Upper lobe of left lung (tissue), 6 donors: ENCODE results near the gene TPO. TPM values are rescaled to one million over a fixed set of nuclear protein-coding genes. Genes with fewer than 3 reads are reported as not detected.

Source experiments
- ATAC-seq, 2 donors: fragments of 200-7000 bp; cut with Tn5 transposase; one replicate each; pipeline ENCODE4 v1.9.1; 2022; ENCODE audit warnings: mild to moderate bottlenecking in 2 of 2, moderate library complexity in 2 of 2; ENCODE audit not compliant: low FRiP score in 2 of 2
- DNase-seq, 2 donors: peaks; one replicate each; pipeline ENCODE4 v3.0.0-alpha.2; 2019 to 2020
- H3K27ac ChIP-seq, 4 donors: fragments of 200-600 bp; sonication (generic); one replicate each; pipeline ENCODE4 v1.5.1; 2016 to 2019
- H3K27me3 ChIP-seq, 4 donors: fragments of 200-600 bp; sonication (generic); one replicate each; pipeline ENCODE4 v1.5.1; 2017 to 2019
- H3K36me3 ChIP-seq, 4 donors: fragments of 200-600 bp; sonication (generic); one replicate each; pipeline ENCODE4 v1.5.1; 2016 to 2019
- H3K4me1 ChIP-seq, 4 donors: fragments of 200-600 bp; sonication (generic); one replicate each; pipeline ENCODE4 v1.5.1; 2018 to 2019
- H3K4me3 ChIP-seq, 4 donors: fragments of 200-600 bp; sonication (generic); one replicate each; pipeline ENCODE4 v1.5.1; 2017 to 2019; ENCODE audit warnings: mild to moderate bottlenecking in 2 of 4, moderate library complexity in 1 of 4
- H3K9me3 ChIP-seq, 4 donors: fragments of 200-600 bp; sonication (generic); one replicate each; pipeline ENCODE4 v1.5.1; 2018 to 2019
- CTCF ChIP-seq, 6 experiments: fragments of 450-650 bp in 4 of 6; fragments of 200-600 bp in 2 of 6; sonication (generic) in 2 of 6; IDR thresholded peaks; one replicate each; pipeline ENCODE4 v1.5.1; 2016 to 2019; ENCODE audit warnings: antibody characterized with exemption in 6 of 6
- EP300 ChIP-seq, 4 donors: sonication (generic); formaldehyde crosslinking; IDR thresholded peaks; one replicate each; pipeline ENCODE4 v1.5.1; 2017; ENCODE audit warnings: antibody characterized with exemption in 4 of 4, control low read depth in 2 of 4
- POLR2A ChIP-seq, 4 donors: fragments of 450-650 bp; IDR thresholded peaks; one replicate each; pipeline ENCODE4 v1.5.1; 2016 to 2017; ENCODE audit warnings: antibody characterized with exemption in 4 of 4, mild to moderate bottlenecking in 2 of 4
- POLR2AphosphoS5 ChIP-seq, 2 donors: sonication (generic); formaldehyde crosslinking; IDR thresholded peaks; one replicate each; pipeline ENCODE4 v1.5.1; 2017; ENCODE audit warnings: antibody characterized with exemption in 2 of 2
- WGBS, 2 donors: methylation state at CpG; one replicate each; pipeline ENCODE4 v1.1.5; 2017 to 2018; 5-methylcytosine and 5-hydroxymethylcytosine counted together
- total RNA-seq, 6 donors: library from RNA; depleted of rRNA in 4 of 6; stranded (reverse); fragments of >200 nt in 4 of 6; gene quantifications; one replicate each; pipeline versions ENCODE4 v1.1.0 to v1.2.1, GENCODE V29; 2016 to 2021
- donor health status: DM: no; HTN: no; CAD: no; lungs with moderate emphysema.
- donor health status: DM: no; HTN: yes; CAD: no; lungs with severe emphysema.

TPO gene
- total RNA-seq, 6 donors from 2014 or later = 0.06 to 0.39 TPM; not detected in 4

- no peak overlapping the region for H3K27ac ChIP-seq
- TF ChIP-seq POLR2A (IDR thresholded peaks at IDR 0.05) (no peak), EP300 (IDR thresholded peaks at IDR 0.05) (no peak), POLR2AphosphoS5 (IDR thresholded peaks at IDR 0.05) (no peak), CTCF (IDR thresholded peaks at IDR 0.05) (no peak)
- H3K4me1 ChIP-seq = no peaks in the 10 kb centered on the region
- no peak for ATAC-seq
- DNase-seq = no peak
- no peaks in the 10 kb centered on the region for H3K36me3 ChIP-seq
- 92 to 94% methylated on average over 22 of the region's 22 CpGs for WGBS, 2 donors
- no peaks in the 10 kb centered on the region for H3K27me3 ChIP-seq
- H3K4me3 ChIP-seq = no peak overlapping the region
- no peaks in the 10 kb centered on the region for H3K9me3 ChIP-seq
Measured at GRCh38 chr2:1484131-1484884, 71.0 kb downstream of the TPO start.

GRCh38 chr2:1486670-1487069 is 73.4 kb downstream of the TPO start:
- Histone ChIP-seq H3K9me3 (no peaks in the 10 kb centered on the region), H3K27me3 (no peaks in the 10 kb centered on the region), H3K36me3 (no peaks in the 10 kb centered on the region), H3K4me1 (no peaks in the 10 kb centered on the region), H3K27ac (no peak overlapping the region), H3K4me3 (no peak overlapping the region)
- 95 to 96% methylated on average over 10 to 11 of the region's 11 CpGs for WGBS, 2 donors
- ATAC-seq (no peak), DNase-seq (no peak)
- no peak for TF ChIP-seq POLR2A (IDR thresholded peaks at IDR 0.05)
- no peak for TF ChIP-seq POLR2AphosphoS5 (IDR thresholded peaks at IDR 0.05)
- no peak for TF ChIP-seq EP300 (IDR thresholded peaks at IDR 0.05)
- no peak for TF ChIP-seq CTCF (IDR thresholded peaks at IDR 0.05)

- 75 to 79% methylated on average over 9 of the region's 9 CpGs for WGBS, 2 donors
- ATAC-seq (no peak), DNase-seq (no peak)
- TF ChIP-seq CTCF (IDR thresholded peaks at IDR 0.05) = no peak
- no peaks in the 10 kb centered on the region for H3K27me3 ChIP-seq
- no peaks in the 10 kb centered on the region for H3K9me3 ChIP-seq
- no peaks in the 10 kb centered on the region for H3K36me3 ChIP-seq
- H3K4me1 ChIP-seq = no peaks in the 10 kb centered on the region
- no peak overlapping the region for H3K4me3 ChIP-seq
- H3K27ac ChIP-seq = no peak overlapping the region
Measured at GRCh38 chr2:1487758-1488157, 74.5 kb downstream of the TPO start.

GRCh38 chr2:1488181-1488671 is 75.0 kb downstream of the TPO start:
- Histone ChIP-seq H3K36me3 (no peaks in the 10 kb centered on the region), H3K4me1 (no peaks in the 10 kb centered on the region), H3K4me3 (no peak overlapping the region), H3K27me3 (no peaks in the 10 kb centered on the region), H3K9me3 (no peaks in the 10 kb centered on the region), H3K27ac (no peak overlapping the region)
- 83 to 91% methylated on average over 11 of the region's 11 CpGs for whole genome bisulfite sequencing, 2 donors
- DNase-seq (no peak), ATAC-seq (peak; percentile 39 to 54)
- TF ChIP-seq EP300 (IDR thresholded peaks at IDR 0.05) = no peak
- no peak for TF ChIP-seq CTCF (IDR thresholded peaks at IDR 0.05)
- TF ChIP-seq POLR2AphosphoS5 (IDR thresholded peaks at IDR 0.05) = no peak
- no peak for TF ChIP-seq POLR2A (IDR thresholded peaks at IDR 0.05)

- no peak overlapping the region for H3K27ac ChIP-seq
- no peak overlapping the region for H3K4me3 ChIP-seq
- peaks cover 0 to 2% (median 0%) of the 10 kb centered on the region in 4 donors for H3K4me1 ChIP-seq
- no peaks in the 10 kb centered on the region for H3K9me3 ChIP-seq
- H3K27me3 ChIP-seq = no peaks in the 10 kb centered on the region
- TF ChIP-seq CTCF (IDR thresholded peaks at IDR 0.05) (no peak), POLR2AphosphoS5 (IDR thresholded peaks at IDR 0.05) (no peak), EP300 (IDR thresholded peaks at IDR 0.05) (no peak)
- 86 to 95% methylated on average over 3 to 6 of the region's 6 CpGs for WGBS, 2 donors
- peak in 1 of 2 donors; percentile 38 for ATAC-seq
- H3K36me3 ChIP-seq = no peaks in the 10 kb centered on the region
- no peak for DNase-seq
Measured at GRCh38 chr2:1488851-1489250, 75.6 kb downstream of the TPO start.
